Amygdala (tissue), 56 donors: ENCODE measurements around the gene ARMC9.
"Not testable (repeated sequence)": the region's sequence is repeated elsewhere in the genome, so short reads cannot be mapped to it uniquely, and the experiment has no call there.

ENCODE experiments used
- DNase-seq, 56 donors: peaks; one replicate each; lab custom pipeline; 2025; lab: John Stamatoyannopoulos, UW

Gene ARMC9

GRCh38 chr2:231241755-231242507 lies 43.5 kb downstream of the ARMC9 start:
- peak in 5 of 56 donors; percentile 2 to 34 (median 16) for DNase-seq

GRCh38 chr2:231243866-231244265 lies 45.4 kb downstream of the ARMC9 start:
- no peak for DNase-seq

GRCh38 chr2:231244382-231245248 lies 46.2 kb downstream of the ARMC9 start:
- no peak for DNase-seq

GRCh38 chr2:231245249-231246094 lies 47.0 kb downstream of the ARMC9 start:
- no peak for DNase-seq

- no peak for DNase-seq
These were observed 47.9 kb downstream of the ARMC9 start for GRCh38 chr2:231246171-231246842.

GRCh38 chr2:231250146-231250545 lies 51.7 kb downstream of the ARMC9 start:
- no peak for DNase-seq

GRCh38 chr2:231250698-231251097 lies 52.3 kb downstream of the ARMC9 start:
- no peak for DNase-seq

GRCh38 chr2:231253292-231253691 lies 54.9 kb downstream of the ARMC9 start:
- DNase-seq, result not testable (repeated sequence)

- no peak for DNase-seq
These were observed 58.1 kb downstream of the ARMC9 start for GRCh38 chr2:231256494-231256893.

GRCh38 chr2:231257763-231258162 lies 59.3 kb downstream of the ARMC9 start:
- DNase-seq, result no peak

- no peak for DNase-seq
These were observed 60.3 kb downstream of the ARMC9 start for GRCh38 chr2:231258701-231259100.

GRCh38 chr2:231259104-231259503 lies 60.7 kb downstream of the ARMC9 start:
- no peak for DNase-seq

- no peak for DNase-seq
These were observed 62.2 kb downstream of the ARMC9 start for GRCh38 chr2:231260442-231261208.

GRCh38 chr2:231263118-231263831 lies 64.8 kb downstream of the ARMC9 start:
- DNase-seq, result no peak

GRCh38 chr2:231270221-231271114 lies 72.0 kb downstream of the ARMC9 start:
- DNase-seq, result no peak

- no peak for DNase-seq
These were observed 74.6 kb downstream of the ARMC9 start for GRCh38 chr2:231272991-231273390.

- no peak for DNase-seq
These were observed 78.6 kb downstream of the ARMC9 start for GRCh38 chr2:231276987-231277386.

- no peak for DNase-seq
These were observed 79.5 kb downstream of the ARMC9 start for GRCh38 chr2:231277962-231278361.
